ENCODE measurements around the gene FGF22. TPM values are rescaled to one million over a fixed set of nuclear protein-coding genes. Genes with fewer than 3 reads are reported as not detected.

Gene FGF22
- total RNA-seq, 4 donors from 2014 or later = 0.30 to 9.0 (median 3.4) TPM

DNA sequence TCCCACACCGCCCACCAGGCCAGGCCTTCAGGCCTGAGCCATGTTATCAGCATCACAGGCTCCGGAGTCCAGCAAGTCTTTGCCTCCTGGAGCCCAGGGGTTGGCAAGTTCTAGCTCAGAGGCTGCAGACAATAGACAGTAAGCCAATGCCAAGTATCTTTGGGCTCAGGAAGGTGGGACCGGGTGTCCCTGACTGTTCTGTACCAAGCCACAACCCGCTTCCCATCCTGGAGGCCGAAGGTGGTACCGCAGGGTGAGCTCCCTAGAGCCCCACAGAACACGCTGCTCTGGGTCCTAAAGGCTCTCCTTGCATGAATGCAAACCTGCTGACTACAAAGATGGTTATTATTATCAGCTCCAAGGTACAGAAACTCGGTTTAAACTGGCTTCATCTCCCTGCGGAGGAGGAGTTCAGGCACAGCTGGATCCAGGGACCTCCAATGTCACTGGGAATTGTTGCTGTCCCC is 31.0 kb downstream of the FGF22 start:
- H3K4me3 ChIP-seq = no peak overlapping the region
- no peaks in the 10 kb centered on the region for H3K9me3 ChIP-seq
- no peaks in the 10 kb centered on the region for H3K27me3 ChIP-seq
- WGBS, 2 donors = 74 to 77% methylated on average over 9 of the region's 9 CpGs
- no peak for TF ChIP-seq POLR2A (IDR thresholded peaks at IDR 0.05)
- TF ChIP-seq, protein P1, sequence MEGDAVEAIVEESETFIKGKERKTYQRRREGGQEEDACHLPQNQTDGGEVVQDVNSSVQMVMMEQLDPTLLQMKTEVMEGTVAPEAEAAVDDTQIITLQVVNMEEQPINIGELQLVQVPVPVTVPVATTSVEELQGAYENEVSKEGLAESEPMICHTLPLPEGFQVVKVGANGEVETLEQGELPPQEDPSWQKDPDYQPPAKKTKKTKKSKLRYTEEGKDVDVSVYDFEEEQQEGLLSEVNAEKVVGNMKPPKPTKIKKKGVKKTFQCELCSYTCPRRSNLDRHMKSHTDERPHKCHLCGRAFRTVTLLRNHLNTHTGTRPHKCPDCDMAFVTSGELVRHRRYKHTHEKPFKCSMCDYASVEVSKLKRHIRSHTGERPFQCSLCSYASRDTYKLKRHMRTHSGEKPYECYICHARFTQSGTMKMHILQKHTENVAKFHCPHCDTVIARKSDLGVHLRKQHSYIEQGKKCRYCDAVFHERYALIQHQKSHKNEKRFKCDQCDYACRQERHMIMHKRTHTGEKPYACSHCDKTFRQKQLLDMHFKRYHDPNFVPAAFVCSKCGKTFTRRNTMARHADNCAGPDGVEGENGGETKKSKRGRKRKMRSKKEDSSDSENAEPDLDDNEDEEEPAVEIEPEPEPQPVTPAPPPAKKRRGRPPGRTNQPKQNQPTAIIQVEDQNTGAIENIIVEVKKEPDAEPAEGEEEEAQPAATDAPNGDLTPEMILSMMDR (IDR thresholded peaks at IDR 0.05) = peak in 1 of 5 experiments; percentile 22
- H3K27ac ChIP-seq = no peak overlapping the region
- no peak for DNase-seq (ENCODE audit: low spot score in 2 of 2)
- H3K36me3 ChIP-seq = no peaks in the 10 kb centered on the region
- H3K4me1 ChIP-seq = peaks cover 0 to 39% (median 18%) of the 10 kb centered on the region in 4 donors

DNA sequence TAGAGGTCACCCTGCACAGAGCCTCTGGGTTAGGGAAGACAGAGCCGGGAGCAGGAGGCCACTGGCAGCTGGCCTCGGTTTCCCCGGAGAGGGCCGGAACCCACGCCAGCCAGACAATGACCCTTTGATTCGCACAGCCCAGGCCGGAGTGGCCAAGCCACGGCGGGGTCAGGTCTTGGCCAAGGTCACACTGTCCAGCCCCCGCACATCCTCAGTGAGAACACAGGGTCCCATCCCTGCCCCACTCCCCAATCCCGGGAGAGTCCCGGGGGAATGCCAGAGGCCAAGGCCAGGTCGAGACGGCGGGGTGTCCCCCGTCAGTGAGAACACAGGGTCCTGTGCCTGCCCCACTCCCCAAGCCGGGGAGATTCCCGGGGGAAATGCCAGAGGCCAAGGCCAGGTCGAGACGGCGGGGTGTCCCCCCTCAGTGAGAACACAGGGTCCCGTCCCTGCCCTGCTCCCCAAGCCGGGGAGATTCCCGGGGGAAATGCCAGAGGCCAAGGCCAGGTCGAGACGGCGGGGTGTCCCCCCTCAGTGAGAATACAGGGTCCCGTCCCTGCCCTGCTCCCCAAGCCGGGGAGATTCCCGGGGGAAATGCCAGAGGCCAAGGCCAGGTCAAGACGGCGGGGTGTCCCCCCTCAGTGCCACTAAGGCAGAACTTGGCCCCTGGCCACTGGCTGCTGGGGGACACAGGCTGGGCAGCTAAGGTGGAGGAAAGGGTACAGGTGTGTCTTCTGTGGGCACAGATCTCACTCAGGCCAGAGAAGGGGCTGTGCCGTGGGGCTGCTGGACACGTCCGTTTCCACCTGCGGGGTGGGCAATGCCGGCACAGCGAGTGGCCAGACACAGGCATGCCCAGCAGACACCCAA is 34.8 kb downstream of the FGF22 start:
- H3K27ac ChIP-seq = peak overlapping the region; percentile 94 to 99 (median 96)
- H3K9me3 ChIP-seq = no peaks in the 10 kb centered on the region
- no peaks in the 10 kb centered on the region for H3K36me3 ChIP-seq
- no peaks in the 10 kb centered on the region for H3K27me3 ChIP-seq
- TF ChIP-seq, protein P1 (IDR thresholded peaks at IDR 0.05) = no peak
- TF ChIP-seq EP300 (IDR thresholded peaks at IDR 0.05) (peak in 1 of 2 donors; percentile 59), POLR2A (IDR thresholded peaks at IDR 0.05) (peak in 1 of 2 donors; percentile 15)
- DNase-seq (ENCODE audit: low spot score in 2 of 2) = no peak
- WGBS, 2 donors = 24 to 25% methylated on average over 29 of the region's 38 CpGs
- H3K4me3 ChIP-seq = no peak overlapping the region
- H3K4me1 ChIP-seq = peaks cover 0 to 73% (median 34%) of the 10 kb centered on the region in 4 donors

DNA sequence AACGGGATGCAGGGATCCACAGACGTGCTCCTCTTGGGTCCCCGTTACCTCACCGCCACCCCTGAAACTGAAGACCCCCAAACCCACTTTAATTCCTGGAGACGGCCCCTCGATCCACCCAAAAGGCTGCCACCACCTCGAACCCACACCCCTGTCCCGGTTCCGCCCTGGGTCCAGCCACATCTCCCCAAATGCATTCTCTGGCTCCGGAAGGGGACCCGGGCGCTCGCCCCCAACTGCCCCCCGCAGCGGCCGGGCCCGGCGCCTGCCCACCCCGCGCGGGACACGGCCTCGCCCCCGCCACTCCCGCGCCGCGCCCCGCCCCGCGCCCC is 36.3 kb downstream of the FGF22 start:
- no peak for DNase-seq (ENCODE audit: low spot score in 2 of 2)
- peak overlapping the region; percentile 94 to 99 (median 96) for H3K27ac ChIP-seq
- H3K4me3 ChIP-seq = peak overlapping the region; percentile 25 to 90 (median 64)
- WGBS, 2 donors = 6 to 22% methylated on average over 10 to 13 of the region's 31 CpGs
- peaks cover 0 to 71% (median 40%) of the 10 kb centered on the region in 4 donors for H3K4me1 ChIP-seq
- TF ChIP-seq POLR2A (IDR thresholded peaks at IDR 0.05) = no peak
- no peaks in the 10 kb centered on the region for H3K36me3 ChIP-seq
- H3K27me3 ChIP-seq = no peaks in the 10 kb centered on the region
- H3K9me3 ChIP-seq = no peaks in the 10 kb centered on the region

DNA sequence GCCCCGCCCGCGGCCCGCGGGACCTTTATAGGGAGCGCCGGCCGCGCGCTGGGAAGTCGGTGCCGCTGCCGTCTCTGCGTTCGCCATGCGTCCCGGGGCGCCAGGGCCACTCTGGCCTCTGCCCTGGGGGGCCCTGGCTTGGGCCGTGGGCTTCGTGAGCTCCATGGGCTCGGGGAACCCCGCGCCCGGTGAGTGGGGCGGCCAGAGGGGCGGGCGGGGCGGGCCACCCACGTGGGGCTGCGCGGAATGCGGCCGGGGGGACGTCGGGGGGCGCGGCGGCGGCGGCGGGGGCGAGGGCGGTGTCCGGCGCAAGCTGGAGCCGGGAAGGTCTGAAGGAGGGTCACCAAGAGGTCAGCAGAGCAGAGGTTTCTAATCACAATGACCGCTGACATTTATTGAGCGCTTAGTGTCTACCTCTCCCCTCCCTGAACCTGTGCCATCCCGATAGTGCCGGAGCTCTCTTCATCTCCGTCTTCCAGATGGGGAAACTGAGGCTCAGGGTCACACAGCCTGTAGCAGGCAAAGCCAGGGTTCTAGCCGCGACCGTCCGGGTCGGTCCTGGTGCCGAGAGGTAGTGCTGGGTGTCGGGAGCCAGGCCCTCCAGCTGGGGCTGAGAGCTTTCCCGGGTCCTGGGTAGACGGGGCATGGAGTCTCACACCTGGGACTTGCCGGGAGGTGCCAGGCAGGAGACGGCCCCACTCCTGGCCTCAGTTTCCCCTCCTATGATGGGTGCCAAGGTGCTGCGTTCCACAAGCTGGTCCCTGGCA is 36.8 kb downstream of the FGF22 start, which contains the start of gene FSTL3:
TSS of gene FSTL3 (plus strand) at position 54 of the 767 bp plus-strand sequence. CDS start at position 86, 32 bp downstream.
- H3K9me3 ChIP-seq = no peaks in the 10 kb centered on the region
- H3K27me3 ChIP-seq = no peaks in the 10 kb centered on the region
- peak in 1 of 2 donors; percentile 44 for DNase-seq (ENCODE audit: low spot score in 2 of 2)
- peaks cover 0 to 75% (median 43%) of the 10 kb centered on the region in 4 donors for H3K4me1 ChIP-seq
- 3 to 4% methylated on average over 12 to 43 of the region's 63 CpGs for WGBS, 2 donors
- TF ChIP-seq POLR2A (IDR thresholded peaks at IDR 0.05) (peak; percentile 47 to 64), EP300 (IDR thresholded peaks at IDR 0.05) (peak in 1 of 2 donors; percentile 72)
- TF ChIP-seq, protein P1 (IDR thresholded peaks at IDR 0.05) = no peak
- H3K27ac ChIP-seq = peak within 1 kb of the TSS; percentile 94 to 99 (median 96)
- peaks cover 0 to 4% (median 0%) of the 10 kb centered on the region in 3 donors for H3K36me3 ChIP-seq
- peak within 1 kb of the TSS; percentile 50 to 90 (median 70) for H3K4me3 ChIP-seq

DNA sequence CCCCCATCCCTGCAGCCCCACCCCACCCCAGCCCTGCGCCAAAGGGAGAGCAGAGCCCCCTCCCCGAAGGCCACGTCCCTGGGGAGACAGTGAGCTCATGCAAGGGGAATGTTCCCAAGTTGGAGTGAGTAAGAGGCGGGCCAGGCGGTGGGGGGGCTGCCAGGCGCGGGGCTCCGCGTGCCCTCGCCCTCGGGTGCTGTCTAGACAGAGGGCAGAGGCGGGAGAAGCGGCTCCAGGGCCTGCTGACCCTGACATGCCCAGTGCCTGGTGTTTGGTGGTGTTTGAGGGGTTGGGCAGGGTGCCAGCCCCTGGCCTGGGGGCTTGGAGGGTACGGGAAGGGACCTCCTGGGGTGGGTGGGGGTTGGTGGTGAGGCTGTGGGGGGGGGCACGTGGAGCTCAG is 37.5 kb downstream of the FGF22 start:
- 0 to 1% methylated on average over 2 to 13 of the region's 15 CpGs for WGBS, 2 donors
- H3K27ac ChIP-seq = peak overlapping the region; percentile 94 to 99 (median 96)
- peaks cover 0 to 11% (median 0%) of the 10 kb centered on the region in 3 donors for H3K36me3 ChIP-seq
- no peaks in the 10 kb centered on the region for H3K9me3 ChIP-seq
- DNase-seq (ENCODE audit: low spot score in 2 of 2) = peak; percentile 67 to 73
- TF ChIP-seq, protein P1 (IDR thresholded peaks at IDR 0.05) = no peak
- peak; percentile 38 to 87 for TF ChIP-seq EP300 (IDR thresholded peaks at IDR 0.05)
- H3K4me3 ChIP-seq = peak overlapping the region; percentile 50 to 90 (median 70)
- H3K4me1 ChIP-seq = peaks cover 0 to 74% (median 43%) of the 10 kb centered on the region in 4 donors
- no peaks in the 10 kb centered on the region for H3K27me3 ChIP-seq

Data from tibial nerve (tissue), 4 donors.